GM10266 (cell line): ENCODE results near the gene CH25H.

Experiments
- DNase-seq: peaks from one replicate; pipeline ENCODE4 v3.0.0; 2012; ENCODE audit errors: extremely low spot score
- TF ChIP-seq, protein P1 (sequence below): IDR thresholded peaks from 2 replicates; pipeline ENCODE4 v1.5.1; 2012; ENCODE audit warnings: mild to moderate bottlenecking, low read depth; ENCODE audit not compliant: control insufficient read depth, insufficient read depth; ENCODE audit errors: missing control alignments

Gene CH25H

DNA sequence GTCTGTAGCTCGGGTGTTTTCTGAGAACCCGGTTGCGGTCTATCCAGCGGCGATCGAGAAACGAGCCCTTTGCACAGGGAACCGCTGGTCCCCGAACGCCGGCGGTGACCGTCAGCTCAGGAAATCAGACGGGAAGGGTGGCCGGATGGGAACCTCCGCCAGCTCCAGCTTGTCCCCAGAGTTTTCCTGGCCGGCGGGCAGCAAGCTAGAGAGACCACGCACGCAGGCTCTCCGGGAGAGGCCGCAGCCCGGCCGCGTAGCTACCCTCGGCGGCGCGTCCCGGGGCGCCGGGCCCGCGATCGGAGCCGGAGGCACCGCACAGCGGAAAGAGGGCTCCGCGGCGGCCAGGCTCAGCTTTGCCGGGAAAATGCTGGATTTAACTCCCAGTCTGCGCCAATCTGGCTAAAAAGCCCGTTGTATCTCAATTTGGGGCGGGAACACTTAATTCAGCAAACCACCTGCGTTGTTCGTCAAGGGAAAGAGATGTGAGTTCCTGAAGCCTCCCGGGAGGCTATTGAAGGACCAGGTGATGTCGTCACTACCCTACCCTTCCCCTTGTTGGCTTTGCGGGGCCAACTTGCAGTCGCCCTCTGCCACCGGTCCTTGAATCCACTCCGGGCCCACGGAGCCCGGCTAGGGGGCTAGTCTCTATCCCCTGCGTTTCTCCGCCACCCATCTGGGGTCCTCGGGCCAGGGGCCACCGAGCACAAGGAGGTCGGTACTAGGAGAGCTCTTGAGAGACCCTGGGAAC lies 859 bp upstream of the CH25H start:
- DNase-seq: peak; percentile 30
- TF ChIP-seq, protein P1, sequence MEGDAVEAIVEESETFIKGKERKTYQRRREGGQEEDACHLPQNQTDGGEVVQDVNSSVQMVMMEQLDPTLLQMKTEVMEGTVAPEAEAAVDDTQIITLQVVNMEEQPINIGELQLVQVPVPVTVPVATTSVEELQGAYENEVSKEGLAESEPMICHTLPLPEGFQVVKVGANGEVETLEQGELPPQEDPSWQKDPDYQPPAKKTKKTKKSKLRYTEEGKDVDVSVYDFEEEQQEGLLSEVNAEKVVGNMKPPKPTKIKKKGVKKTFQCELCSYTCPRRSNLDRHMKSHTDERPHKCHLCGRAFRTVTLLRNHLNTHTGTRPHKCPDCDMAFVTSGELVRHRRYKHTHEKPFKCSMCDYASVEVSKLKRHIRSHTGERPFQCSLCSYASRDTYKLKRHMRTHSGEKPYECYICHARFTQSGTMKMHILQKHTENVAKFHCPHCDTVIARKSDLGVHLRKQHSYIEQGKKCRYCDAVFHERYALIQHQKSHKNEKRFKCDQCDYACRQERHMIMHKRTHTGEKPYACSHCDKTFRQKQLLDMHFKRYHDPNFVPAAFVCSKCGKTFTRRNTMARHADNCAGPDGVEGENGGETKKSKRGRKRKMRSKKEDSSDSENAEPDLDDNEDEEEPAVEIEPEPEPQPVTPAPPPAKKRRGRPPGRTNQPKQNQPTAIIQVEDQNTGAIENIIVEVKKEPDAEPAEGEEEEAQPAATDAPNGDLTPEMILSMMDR: no peak

DNA sequence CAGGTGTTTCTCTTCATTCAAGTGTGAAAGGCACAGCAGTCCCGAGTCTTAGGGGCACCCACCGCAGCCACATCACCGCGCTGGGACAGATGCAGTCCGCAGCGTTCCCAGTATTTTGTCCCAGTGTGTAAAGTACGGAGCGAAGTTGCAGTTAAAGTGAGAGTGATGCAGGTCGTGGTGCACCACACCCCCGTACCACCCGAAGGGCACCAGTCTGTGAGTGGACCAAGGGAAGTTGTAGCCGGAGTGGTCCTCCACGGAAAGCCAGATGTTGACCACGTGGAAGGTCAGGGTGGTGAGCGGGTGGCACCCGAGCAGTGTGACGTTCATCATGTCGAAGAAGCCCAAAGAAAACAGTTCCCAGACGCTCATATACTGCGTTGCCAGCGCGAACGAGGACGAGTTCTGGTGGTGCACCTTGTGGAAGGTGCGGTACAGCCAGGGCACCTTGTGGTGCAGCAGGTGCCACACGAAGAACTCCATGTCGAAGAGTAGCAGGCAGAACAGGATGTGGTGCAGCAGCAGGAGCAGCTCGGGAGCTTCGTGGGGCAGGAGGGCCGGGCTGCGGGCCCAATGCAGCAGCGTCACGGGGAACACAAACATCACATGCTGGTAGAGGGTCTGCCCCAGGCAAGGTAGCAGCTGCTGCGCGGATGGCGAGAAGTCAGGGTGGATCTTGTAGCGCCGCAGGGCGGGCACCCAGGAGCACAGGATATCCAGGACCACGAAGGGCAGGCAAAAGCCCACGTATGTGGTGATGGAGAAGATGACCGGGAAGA lies 526 bp downstream of the CH25H start:
- TF ChIP-seq, protein P1: no peak
- DNase-seq: no peak

GRCh38 chr10:89204621-89205185 lies 2.4 kb downstream of the CH25H start:
- TF ChIP-seq, protein P1: no peak
- DNase-seq: no peak

- no peak for DNase-seq
- TF ChIP-seq, protein P1: no peak
These were observed 3.9 kb downstream of the CH25H start for GRCh38 chr10:89203237-89203636.

GRCh38 chr10:89202033-89202425 lies 5.1 kb downstream of the CH25H start:
- no peak for DNase-seq
- TF ChIP-seq, protein P1: no peak

GRCh38 chr10:89201345-89202032 lies 5.6 kb downstream of the CH25H start:
- TF ChIP-seq, protein P1: no peak
- DNase-seq: no peak
